ENCODE data around the gene MC5R.

- no peak for TF ChIP-seq CTCF (IDR thresholded peaks at IDR 0.05; ENCODE audit: low read depth, low read length)
- TF ChIP-seq EZH2phosphoT487 (IDR thresholded peaks at IDR 0.05; ENCODE audit: low read depth), result no peak
These were observed 10.6 kb downstream of the MC5R start for GRCh38 chr18:13834496-13835015.

All from OCI-LY3 (cell line).